Activated CD4-positive, alpha-beta T cell treated with anti-CD3 and anti-CD28 coated beads for 48 hours (primary cell): ENCODE measurements around the gene MGMT.

Experiments
- DNase-seq: peaks from one replicate; pipeline ENCODE4 v3.0.0-alpha.2; 2020

The MGMT gene

DNA sequence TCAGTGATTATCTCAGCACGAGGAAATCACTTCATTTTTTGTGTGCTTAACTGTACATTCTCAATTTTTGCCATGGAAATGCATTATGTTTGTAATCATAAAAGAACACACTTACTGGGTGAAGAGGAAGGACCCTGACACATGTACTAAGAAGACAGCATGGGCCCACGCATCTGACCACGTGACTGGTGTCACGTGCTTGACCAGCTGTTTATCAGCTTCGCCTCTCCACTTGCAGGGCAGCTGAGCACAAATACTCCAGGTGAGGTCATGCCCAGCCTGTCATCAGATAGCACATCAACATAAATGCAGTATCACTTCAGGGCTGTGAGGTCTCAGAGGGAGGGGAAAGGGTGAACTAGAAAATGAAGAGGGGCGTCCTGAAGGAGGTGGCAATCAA lies 317.2 kb downstream of the MGMT start:
- DNase-seq = no peak

DNA sequence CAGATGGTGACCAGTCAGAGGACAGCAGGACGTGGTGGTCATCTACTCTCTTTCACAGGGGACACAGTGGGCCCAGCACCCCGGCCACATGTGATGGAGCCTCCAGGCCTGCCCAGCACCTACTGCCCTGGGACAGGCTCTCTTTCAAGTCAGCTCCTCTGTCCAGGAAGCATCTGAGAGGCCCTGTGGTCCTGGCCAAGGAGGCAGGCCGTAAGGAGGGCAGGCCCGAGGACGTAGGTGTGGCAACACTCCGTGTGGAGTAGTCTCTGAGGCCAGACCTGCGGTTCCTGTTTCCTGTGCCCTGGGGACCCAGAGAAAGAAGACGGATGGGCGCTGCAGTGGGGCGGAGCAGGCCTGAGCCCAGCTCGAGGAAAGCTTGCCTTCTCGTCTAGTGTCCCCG lies 317.9 kb downstream of the MGMT start:
- no peak for DNase-seq

DNA sequence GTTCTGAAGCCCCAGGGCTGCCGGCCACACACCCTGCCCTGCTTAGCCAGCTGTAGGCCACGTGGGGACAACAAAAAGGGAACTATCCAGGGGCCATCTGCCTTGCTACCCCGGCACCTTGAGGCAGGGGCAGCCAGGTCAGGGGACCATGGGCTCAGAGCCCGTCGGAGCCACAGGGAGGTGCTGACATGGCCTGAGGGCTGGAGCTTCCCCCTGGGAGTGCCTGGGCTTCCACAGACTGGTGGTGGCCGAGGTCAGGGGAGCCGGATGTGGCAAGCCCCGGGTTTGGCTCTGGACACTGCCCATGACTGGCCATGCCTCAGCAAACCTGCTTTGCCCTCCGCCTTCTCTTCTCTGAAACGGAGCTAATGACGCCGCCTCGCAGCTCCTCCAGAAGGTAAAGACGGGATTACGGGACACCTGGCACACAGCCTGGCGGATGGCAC lies 318.5 kb downstream of the MGMT start:
- DNase-seq = no peak

DNA sequence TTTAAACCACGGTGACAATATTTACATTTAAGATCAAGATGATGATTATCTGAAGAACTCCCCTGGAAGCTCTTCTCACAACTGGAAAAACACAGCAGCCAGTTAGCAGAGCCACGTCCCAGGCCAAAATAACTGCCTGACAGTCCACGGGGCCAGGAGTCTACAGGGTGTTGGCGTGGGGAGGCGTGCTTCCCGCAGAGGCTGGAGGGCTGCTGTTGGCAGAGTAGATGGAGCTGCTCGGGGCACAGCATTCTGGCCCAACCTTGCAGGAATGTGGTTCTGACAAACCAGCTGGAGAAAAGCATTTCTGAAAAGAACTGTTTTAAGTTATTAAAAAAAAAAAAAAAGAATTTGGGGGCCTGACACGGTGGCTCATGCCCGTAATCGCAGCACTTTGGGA lies 319.2 kb downstream of the MGMT start:
- DNase-seq = no peak

DNA sequence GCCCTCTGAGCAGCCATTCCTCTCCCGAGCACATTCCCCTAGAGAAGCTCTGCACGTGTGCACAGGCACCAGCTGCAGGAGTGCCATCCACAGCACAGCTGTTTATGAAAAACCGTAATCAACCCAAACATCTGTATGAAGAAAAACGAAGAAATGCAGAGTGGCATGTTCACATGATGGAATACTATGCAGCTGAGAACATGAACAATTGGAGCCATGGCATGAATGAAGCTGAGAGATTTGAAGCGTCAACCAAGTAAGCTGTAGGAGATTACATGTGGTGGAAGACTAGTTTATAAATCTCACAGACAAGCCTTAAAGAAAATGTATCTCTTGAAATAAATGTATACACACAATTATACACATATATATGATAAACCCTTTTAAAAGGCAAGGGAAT lies 320.5 kb downstream of the MGMT start:
- DNase-seq = no peak

DNA sequence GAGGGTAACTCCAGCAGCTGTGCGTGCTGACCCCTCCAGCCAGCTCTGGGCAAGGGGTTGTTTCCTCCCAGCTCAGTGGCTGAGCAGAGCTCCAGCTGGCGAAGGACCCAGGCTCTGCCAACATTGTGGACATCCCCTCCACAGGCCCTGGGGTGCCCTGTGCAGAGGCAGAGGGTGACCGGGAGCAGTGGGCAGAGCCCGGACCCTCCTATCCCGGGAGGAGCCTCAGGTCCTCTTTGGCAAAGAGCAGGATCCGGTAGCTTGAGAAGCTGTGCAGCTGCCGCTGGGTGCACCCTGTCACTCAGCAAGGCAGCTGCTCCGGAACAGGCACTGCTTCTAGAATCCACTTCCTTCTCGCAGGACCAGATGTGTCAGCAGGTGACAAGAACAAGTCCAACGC lies 321.2 kb downstream of the MGMT start:
- DNase-seq = no peak

DNA sequence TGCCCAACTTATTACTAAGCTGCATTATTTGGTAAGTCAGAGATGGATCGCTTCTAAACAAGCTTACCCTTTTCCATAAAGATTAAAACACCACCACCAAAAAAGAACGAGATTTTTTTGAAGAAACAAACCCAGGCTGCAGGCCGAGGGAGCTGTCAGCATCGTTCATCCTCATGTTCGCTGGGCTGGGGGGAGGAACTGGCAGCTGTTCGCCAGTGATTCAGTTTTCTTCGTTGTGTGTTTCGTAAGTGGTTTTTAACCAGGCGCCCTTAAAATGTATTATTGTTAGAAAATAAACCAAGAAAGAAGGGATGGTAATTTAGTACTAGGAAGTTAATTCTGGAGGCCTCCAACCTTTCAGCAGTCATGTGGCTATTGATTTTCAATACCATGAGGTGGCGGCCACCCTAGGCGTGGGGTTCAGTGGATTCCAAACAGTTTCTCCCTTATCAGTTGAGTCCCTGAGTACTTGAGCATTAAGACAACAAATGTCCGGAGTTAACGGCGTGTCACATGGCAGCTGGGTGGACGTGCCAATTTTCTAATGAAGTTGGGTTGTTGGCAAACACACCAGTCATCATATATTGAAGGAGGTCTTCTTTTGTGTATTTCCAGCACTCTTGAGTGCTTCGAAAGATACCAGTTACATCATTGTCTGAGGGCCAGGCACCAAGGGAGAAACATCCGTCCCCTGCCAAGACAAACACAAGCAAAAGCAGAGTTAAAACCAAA lies 323.8 kb downstream of the MGMT start:
- no peak for DNase-seq

DNA sequence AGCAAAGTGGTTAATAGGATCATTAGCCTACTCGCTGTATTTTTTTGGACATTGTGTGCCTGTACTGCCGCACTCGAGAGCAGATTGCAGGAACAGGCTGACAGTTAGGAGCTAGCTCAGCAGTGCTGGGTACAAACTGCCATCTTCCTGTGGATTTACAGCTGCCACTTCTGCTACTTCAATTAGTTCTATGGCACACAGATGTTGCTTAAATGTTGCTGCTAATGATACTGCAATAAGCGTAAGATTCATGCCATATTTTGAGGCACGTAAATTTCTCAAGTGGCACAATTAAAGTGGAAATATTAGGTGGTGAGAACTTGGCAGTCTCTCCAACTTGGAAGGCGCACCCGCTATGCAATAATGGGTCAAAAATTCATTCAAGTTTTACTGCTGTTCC lies 325.1 kb downstream of the MGMT start:
- DNase-seq = no peak

DNA sequence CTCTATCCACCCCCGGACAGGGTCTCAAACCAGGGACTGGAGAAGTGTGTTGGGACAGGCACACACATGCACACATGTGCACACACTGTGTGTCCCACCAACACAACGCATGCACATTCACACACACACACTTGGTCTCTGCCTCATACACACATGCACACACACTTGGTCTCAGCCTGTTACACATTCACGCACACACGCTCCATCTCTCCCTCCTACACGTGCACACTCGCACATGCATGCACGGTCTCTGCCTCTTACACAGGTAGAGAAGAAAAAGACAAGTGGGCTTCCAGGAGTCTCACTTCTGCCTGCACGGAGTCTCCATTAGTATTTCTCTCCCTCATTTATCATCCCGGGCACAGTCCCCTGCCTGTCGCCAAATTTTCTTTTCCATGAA lies 325.8 kb downstream of the MGMT start:
- no peak for DNase-seq

DNA sequence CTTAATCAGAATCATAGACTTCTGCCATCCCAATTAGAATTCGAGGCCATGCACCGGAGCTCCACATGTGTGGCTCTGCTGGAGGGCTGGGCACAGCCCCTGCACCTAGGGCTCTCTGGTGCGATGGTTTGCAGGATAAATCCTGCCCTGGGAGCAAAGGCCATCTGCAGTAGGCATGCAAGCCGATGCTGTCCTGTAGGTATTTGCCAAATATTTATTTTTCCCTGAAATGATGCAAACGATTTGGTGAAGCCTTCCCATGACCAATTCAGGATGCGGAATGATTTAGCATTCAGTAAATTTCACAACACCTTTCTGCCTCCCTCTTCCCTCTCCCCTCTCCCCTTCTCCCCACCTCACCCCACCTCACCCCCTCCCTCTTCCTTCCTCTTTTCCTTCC lies 326.4 kb downstream of the MGMT start:
- DNase-seq = no peak

DNA sequence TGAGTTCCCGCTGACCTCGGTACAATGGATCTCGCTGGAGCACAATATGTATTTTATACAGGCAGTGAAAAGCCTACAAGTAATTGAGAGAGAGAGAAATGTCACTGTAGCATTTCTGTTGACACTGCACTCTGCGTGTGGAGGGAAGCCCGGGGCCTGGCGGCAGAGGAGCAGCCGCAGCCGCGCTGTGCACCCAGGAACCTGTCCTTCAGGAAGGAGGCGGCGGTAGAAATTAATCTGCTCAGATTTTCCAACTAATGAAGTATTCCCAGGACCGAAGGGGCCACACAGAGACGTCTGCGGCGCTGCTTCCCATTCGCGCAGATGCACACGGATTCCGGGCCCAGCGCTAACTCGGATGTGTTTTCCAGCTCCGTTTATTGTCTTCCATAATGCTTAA lies 327.0 kb downstream of the MGMT start:
- no peak for DNase-seq

DNA sequence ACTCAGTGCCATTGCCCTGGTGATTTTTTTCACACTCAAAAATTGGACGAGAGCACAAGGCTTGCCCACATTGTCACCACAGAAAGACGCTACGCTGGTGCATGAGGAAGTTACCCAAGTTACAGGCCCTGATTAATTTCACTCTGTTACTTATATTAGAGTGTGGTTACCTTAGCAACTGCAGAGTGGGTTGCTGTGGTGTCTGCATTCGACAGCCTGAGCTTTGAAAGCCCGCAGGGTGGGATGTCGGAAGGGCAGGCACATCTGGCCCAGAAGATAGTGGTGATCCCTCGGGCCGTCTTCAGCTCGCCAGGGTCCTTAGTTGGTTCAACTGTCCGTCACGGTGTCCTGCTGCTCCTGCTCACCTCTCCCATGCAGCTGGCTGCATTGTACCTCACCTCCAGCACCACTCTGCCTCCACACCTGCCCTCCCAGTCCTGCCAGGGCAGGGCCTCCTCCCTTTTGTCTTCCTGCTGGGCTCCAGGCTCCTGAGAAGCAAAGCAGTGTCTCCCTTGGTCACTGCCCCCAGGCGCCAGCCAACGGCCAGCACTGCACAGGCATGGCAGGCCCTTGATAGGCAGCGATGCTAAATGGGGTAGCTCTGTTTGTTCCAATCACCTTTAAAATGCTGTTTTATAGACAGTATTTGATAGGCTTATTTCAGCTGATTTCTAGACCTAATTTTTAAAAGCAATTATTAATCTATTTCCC lies 329.8 kb downstream of the MGMT start:
- DNase-seq = no peak

DNA sequence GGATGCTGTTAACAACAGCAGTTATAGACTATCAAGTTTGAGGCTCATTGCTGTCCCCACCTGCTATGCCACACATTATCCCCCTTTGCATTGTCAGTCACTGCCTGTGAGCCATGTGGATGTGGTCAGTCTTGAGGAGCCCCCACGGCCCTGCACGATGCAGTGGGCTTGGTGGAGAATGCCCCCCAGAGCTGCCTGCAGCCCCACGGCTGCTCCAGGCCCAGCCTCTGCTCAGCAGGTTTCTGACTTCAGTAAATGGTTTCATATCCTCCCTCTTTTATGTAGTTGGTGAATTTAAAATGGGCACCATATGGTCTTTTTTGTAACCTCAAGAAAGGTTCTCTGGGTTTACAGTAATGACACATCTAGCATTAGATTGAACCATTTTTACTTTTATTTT lies 332.9 kb downstream of the MGMT start:
- DNase-seq = no peak

DNA sequence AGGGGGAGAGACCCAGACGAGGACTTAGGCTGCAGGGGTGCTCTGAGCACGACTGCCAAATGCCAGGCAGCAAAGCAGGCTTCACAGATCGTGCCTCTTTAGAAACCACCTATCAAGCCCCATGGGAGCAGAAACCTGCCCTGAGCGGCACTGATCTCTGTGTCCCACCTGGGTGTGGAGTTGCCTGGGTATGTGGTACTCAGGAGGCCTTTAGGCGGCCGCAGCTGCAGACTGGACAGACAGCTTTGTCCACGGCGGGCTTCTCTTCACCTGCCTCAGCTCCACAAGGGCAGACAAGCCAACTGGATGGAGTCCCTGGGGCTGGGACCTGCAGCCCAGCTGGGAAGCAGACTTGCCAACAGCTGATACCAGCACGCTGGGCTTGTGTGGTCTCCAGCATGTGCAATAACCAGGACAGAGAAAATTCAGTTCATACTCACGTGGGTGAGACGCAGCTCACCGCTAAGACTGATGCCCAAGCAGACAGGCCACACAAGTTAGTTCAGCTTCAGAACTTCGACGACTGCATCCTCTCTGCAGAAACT lies 333.8 kb downstream of the MGMT start:
- no peak for DNase-seq

DNA sequence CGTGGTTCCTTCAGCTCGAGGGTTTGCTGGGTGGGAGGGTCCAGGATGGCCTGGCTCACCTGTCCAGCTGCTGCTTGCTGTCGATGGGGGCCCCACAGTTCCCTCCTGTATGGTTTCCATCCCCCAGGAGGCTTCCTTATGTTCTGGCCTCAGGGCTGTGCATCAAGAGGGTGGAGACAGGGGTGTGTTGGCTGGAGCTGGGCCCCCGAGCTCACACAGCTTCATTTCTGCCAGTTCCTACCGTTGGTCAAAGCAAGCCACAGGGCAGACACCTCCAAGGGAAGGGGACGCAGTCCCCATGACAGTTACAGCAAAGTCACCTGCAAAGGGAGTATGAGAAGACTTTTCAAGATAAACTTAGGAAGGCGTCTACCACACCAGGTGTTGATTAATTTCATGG lies 340.2 kb downstream of the MGMT start:
- DNase-seq = no peak

DNA sequence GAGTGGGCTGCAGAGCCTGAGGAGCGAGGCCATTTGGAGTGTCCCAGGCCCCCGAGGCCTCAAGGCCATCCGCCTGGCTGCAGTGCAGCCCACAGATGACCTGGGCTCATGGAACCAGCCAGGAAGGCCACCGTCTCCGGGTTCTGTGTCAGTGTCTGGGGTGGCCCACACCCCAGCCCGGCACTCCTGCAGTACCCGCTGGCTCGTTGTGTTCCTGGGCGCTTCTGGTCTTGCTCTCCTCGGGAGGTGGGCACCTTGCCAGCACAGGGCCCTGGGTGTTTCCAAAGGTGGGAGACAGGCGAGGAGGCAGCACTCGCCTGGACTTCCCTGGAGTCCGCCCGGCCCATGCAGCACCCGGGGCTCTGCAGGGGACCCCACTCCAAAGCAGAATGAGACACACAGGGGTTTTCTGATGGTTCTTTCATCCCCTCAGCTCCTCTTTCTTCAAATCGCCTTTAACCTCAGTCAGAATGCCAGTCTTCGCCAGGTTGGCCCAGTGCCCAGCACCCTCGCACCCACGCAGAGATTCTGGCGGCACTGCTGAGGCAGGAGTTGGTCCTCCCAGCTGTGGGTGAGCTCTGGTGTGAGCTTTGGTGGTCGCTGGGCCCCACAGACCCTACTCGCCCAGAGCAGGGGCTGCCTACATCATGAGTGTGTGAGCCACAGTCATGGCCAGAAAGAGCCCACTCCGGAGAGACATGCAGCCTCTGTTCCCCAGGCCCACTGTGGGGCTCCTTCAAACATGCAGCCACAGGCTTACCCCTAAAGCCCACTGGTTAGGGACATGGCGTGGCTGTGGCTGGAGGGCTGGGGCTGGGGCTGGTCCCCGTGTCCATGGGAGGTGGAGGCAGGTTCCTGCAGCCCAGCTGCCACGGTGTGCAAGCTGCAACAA lies 341.3 kb downstream of the MGMT start:
- no peak for DNase-seq

DNA sequence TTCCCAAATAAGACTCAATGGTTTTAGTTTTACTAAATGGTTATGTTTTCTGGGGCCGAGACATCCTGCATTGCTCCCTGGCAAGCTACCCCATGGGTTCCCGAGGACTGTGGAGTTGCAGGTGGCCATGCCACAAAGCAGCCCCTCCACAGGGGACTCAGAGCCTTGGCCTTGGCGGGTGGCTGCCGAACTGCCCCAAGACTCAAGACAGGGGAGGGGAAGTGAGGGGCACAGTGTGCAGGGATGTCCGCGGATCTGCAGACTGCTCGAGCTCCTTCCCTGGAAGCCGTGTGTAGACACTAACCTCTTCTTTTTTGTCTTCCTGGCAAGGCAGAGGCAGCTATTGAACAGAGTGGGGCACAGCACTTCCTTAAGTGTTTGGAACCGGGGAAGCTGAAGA lies 342.4 kb downstream of the MGMT start:
- no peak for DNase-seq

DNA sequence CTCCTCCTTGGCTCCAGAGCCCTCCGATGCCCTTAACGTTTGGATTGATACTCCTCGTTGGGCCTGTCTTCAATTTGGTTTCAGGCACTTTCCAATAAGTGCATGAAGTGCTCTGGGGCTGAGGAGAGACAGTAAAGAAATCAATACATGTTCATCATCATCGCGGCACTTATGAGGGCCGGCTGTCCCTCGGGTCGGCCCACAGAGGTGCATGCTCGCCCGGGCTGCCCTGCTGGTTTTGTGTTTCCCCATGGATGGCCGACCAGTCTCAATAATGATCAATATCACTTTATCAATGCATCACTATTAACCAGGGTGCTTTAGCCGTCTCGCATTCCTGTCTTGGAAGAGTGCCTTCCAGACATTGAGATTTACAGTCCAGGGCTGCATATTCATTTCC lies 342.8 kb downstream of the MGMT start:
- DNase-seq = no peak

DNA sequence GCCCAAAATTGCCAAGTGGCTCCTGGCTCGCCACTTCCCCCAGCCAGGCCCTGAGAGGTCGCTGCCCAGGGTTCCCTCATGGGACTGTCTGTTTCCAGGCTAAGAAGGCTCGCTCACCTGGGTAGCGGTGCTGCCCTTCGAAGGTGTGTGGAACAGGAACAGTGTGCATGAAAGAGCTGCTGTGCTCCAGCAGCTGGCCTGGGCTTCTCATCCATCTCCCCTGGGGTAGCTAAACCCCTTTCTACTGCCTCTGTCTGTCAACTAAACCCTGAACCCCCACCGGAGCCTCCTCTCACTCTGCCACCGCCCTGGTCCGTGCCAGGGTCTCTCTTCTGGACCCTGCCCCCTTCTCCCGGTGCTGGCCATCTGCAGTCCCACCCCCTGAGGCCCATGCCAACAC lies 344.2 kb downstream of the MGMT start:
- no peak for DNase-seq

DNA sequence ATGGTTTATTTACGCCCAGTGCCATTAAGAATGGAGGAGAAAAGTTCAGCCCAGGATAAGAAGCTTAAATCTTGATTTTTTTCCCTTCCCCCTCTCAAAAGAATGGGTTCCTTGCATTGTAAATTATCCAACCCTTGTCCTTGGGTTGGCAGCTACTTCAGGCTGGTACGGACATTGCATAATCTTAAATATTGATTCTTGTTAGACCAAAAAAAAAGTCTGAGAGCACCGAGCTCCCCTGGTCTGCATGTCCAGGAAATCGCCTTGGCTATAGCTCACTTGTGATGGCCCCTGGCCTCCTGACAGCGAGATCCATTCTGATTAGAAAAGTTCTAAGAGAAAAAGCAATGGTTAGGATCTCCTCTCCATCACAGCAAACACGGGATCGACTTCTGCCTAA lies 345.4 kb downstream of the MGMT start:
- no peak for DNase-seq

DNA sequence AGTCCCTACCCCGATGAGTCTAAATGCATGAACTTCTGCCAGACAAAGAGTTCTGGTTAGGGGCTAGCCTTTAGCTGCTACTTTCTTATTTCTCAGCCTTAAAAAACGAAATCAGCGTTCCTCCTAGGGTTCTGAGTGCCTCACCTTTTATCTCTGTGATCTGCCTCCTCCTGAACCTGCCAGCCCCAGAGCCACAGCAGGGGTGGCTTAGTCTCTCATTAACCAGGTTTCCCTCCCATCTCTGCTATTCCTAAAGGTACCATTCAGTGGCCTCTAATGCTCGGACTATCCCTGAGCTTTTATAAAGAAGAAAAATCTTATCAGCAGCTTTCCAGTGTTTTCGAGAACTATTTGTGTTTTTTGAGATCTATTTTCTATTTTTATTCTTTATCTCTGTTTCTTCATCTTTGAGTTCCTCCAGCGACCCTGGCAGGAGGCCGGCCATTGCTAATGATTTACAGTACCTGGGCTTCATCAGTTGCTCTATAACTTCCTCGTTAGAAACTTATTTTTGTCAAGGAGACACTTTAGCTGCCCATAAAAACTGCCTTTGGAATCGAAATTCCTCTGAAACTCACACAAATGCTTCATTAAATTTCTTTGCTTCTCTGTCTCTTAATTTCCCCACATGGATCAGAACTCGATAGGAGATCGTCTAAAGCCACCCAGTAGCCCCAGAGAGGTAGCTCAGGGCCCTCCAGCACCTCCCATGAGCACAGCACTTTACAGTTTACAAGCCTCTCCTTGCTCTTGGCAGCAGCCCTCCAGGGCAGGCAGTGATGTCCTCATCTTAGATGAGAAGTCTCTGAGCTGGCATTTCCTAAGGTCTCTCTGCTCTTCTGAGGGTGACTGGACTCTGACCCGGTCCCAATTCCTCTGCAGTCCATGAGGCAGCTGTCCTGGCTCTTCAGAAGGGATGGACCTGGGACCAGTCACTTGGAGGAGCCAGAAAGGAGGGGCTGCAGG lies 347.9 kb downstream of the MGMT start:
- no peak for DNase-seq
